K562 (cell line): ENCODE results near the gene RPL10A. TPM values are rescaled to one million over a fixed set of nuclear protein-coding genes. Genes with fewer than 3 reads are reported as not detected.

Source experiments
- BRD4 ChIP-seq: fragments of 200-600 bp; sonication (generic); IDR thresholded peaks from 2 replicates; pipeline ENCODE4 v1.6.1; 2017; ENCODE audit warnings: inconsistent platforms
- BRF1 ChIP-seq: IDR thresholded peaks from 3 replicates; pipeline ENCODE4 v1.6.1; 2011; ENCODE audit warnings: borderline replicate concordance, mild to moderate bottlenecking; ENCODE audit not compliant: insufficient read length; ENCODE audit errors: extremely low read depth
- HNRNPL ChIP-seq: fragments of 200-400 bp; formaldehyde crosslinking; IDR thresholded peaks from 2 replicates; pipeline ENCODE4 v1.6.1; 2017; ENCODE audit warnings: low read depth, mild to moderate bottlenecking, low read length
- KHSRP ChIP-seq: fragments of 450-650 bp; IDR thresholded peaks from 2 replicates; pipeline ENCODE4 v1.6.1; 2017
- MGA ChIP-seq: fragments of 450-650 bp; IDR thresholded peaks from 2 replicates; pipeline ENCODE4 v1.6.1; 2016; ENCODE audit warnings: mild to moderate bottlenecking, moderate library complexity
- RBM17 ChIP-seq: fragments of 200-400 bp; formaldehyde crosslinking; IDR thresholded peaks from 2 replicates; pipeline ENCODE4 v1.6.1; 2017; ENCODE audit warnings: low read depth, mild to moderate bottlenecking, low read length, borderline replicate concordance
- RREB1 ChIP-seq: fragments of 250-450 bp; sonication (Bioruptor Pico); IDR thresholded peaks from 2 replicates; pipeline ENCODE4 v1.4.0; 2020
- polyA plus RNA-seq, 8 experiments: library from polyadenylated mRNA; depleted of rRNA in 4 of 8; stranded (reverse) in 5 of 8; unstranded in 3 of 8; fragments of >200 nt; fragmentation: Nextera tagmentation in 2 of 8; fragmentation: Illumina TruSeq in 1 of 8; extraction: Ambion mirVana in 2 of 8; extraction: Trizol in 1 of 8; gene quantifications; 2 replicates each; pipeline versions ENCODE4 v1.2.1 to v1.2.3, GENCODE V29; 2011 to 2014; ENCODE audit warnings: inconsistent platforms in 1 of 8, missing spikeins in 1 of 8
- total RNA-seq, 7 experiments: library from RNA; depleted of rRNA in 6 of 7; stranded (reverse); fragments of >200 nt in 6 of 7; fragmentation: Illumina TruSeq in 2 of 7; extraction: Trizol in 2 of 7; gene quantifications; 2 replicates each; pipeline versions ENCODE4 v1.2.1 to v1.2.3, GENCODE V29; 2011 to 2021; ENCODE audit warnings: low replicate concordance in 1 of 7

Gene RPL10A
- total and polyA plus RNA-seq, 9 of the 15 experiments (the other 6 are each of a cell fraction or from before 2014, with no cell fraction given) = 1,589 to 3,237 (median 2,116) TPM

GRCh38 chr6:35489995-35490791, 22.0 kb downstream of the RPL10A start (continued):
- TF ChIP-seq MGA = no peak
- no peak for TF ChIP-seq BRF1
- no peak for TF ChIP-seq RBM17
- no peak for TF ChIP-seq BRD4
- TF ChIP-seq KHSRP = no peak
- TF ChIP-seq HNRNPL = no peak
- TF ChIP-seq RREB1 = no peak
